Ecto neural progenitor cell (in vitro differentiated cells): Measurements from ENCODE around the gene CCT6B.
"Not testable (repeated sequence)": the region's sequence is repeated elsewhere in the genome, so short reads cannot be mapped to it uniquely, and the experiment has no call there.

Experiments used
- DNase-seq: peaks from one replicate; pipeline ENCODE4 v3.0.0-alpha.2; 2018; ENCODE audit warnings: low spot score

CCT6B gene

GRCh38 chr17:34961093-34961911 lies at the start of gene CCT6B, which contains the start of gene ZNF830:
Gene CCT6B (minus strand): TSS chr17:34961460. CDS start chr17:34961393, 67 bp downstream.
Gene ZNF830 (plus strand): TSS chr17:34961540. CDS start chr17:34961567, 27 bp downstream.
- DNase-seq, result peak; percentile 98

- no peak for DNase-seq
Measured at GRCh38 chr17:35010093-35010492, 48.8 kb upstream of the CCT6B start.

GRCh38 chr17:35006961-35007360 lies 45.7 kb upstream of the CCT6B start:
- DNase-seq, result no peak

GRCh38 chr17:35006345-35006744 lies 45.1 kb upstream of the CCT6B start:
- no peak for DNase-seq

- DNase-seq, result no peak
Measured at GRCh38 chr17:35003778-35004177, 42.5 kb upstream of the CCT6B start.

- no peak for DNase-seq
Measured at GRCh38 chr17:35002876-35003551, 41.8 kb upstream of the CCT6B start.

- DNase-seq, result no peak
Measured at GRCh38 chr17:35001549-35001948, 40.3 kb upstream of the CCT6B start.

- not testable (repeated sequence) for DNase-seq
Measured at GRCh38 chr17:35000965-35001364, 39.7 kb upstream of the CCT6B start.

GRCh38 chr17:34999456-34999855 lies 38.2 kb upstream of the CCT6B start:
- no peak for DNase-seq

- DNase-seq, result peak; percentile 85
Measured at GRCh38 chr17:34998205-34998604, 36.9 kb upstream of the CCT6B start.

- no peak for DNase-seq
Measured at GRCh38 chr17:34997355-34997862, 36.1 kb upstream of the CCT6B start.

- DNase-seq, result no peak
Measured at GRCh38 chr17:34996422-34997285, 35.4 kb upstream of the CCT6B start.

GRCh38 chr17:34993031-34993430 lies 31.8 kb upstream of the CCT6B start:
- no peak for DNase-seq

GRCh38 chr17:34991606-34992005 lies 30.3 kb upstream of the CCT6B start:
- no peak for DNase-seq

GRCh38 chr17:34990921-34991365 lies 29.7 kb upstream of the CCT6B start:
- no peak for DNase-seq

GRCh38 chr17:34989473-34989872 lies 28.2 kb upstream of the CCT6B start:
- DNase-seq, result no peak

- no peak for DNase-seq
Measured at GRCh38 chr17:34988644-34989043, 27.4 kb upstream of the CCT6B start.

GRCh38 chr17:34987232-34987631 lies 26.0 kb upstream of the CCT6B start:
- DNase-seq, result no peak

GRCh38 chr17:34981538-34982241 lies 20.4 kb upstream of the CCT6B start:
- no peak for DNase-seq

GRCh38 chr17:34980681-34981537 lies 19.6 kb upstream of the CCT6B start:
- DNase-seq, result peak; percentile 87

- DNase-seq, result peak; percentile 99
Measured at GRCh38 chr17:34980353-34980680, 19.1 kb upstream of the CCT6B start, which contains the start of gene LIG3. Gene LIG3 (plus strand): TSS chr17:34980512. CDS start chr17:34983006, 2,494 bp downstream.
